CD4-positive, alpha-beta T cell treated with Interleukin-6 at 100 ng/mL for 8 hours (primary cell): ENCODE measurements around the gene STMP1.

Experiments
- DNase-seq: peaks from one replicate; pipeline ENCODE4 v3.0.0-alpha.2; 2020; ENCODE audit warnings: mixed read lengths, low spot score

The STMP1 gene

GRCh38 chr7:135697276-135698049 lies 35.1 kb downstream of the STMP1 start:
- no peak for DNase-seq

- DNase-seq, result no peak
Observed at GRCh38 chr7:135704074-135704473, 41.8 kb downstream of the STMP1 start.

DNA sequence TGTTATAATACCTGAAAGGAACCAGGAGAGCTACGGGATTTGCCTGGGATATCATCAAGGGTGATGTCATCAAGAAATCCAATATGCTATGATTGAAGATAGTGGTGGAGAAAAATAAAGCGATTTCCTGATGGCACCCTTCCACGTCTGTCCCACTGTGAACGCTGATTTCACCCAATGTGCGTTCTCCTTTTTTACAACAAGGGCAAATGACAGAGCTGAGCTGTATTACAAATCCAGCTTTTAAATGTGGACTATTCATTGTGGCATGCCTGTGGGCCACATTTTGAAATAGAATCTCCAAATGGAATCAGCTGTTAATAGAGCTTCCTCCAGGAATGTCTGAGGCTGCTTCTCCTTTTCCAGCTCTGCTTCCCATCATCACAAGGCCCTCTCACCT lies 42.4 kb downstream of the STMP1 start:
- no peak for DNase-seq

- DNase-seq, result no peak
Observed at GRCh38 chr7:135706038-135706742, 43.9 kb downstream of the STMP1 start.

- no peak for DNase-seq
Observed at GRCh38 chr7:135706858-135707569, 44.7 kb downstream of the STMP1 start.

DNA sequence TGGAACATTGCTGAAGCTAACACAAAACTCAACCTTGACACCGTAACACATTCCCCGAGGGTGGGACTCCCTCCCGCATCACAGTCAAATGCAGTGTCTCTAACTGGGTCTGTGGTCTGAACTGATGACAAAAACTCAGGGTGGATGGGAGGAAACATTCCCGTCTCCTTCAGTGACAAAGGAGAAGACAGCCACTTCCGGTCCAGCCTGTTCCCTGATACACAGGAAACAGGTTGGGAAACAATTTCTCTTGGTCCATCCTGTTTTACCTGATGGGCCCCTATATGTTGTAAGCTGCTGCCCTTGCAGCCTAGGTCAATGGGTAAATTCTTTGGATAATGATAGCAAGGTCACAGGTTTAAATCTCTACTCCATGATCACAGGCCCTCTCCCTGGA lies 45.3 kb downstream of the STMP1 start:
- no peak for DNase-seq

GRCh38 chr7:135708041-135708440 lies 45.7 kb downstream of the STMP1 start:
- no peak for DNase-seq

DNA sequence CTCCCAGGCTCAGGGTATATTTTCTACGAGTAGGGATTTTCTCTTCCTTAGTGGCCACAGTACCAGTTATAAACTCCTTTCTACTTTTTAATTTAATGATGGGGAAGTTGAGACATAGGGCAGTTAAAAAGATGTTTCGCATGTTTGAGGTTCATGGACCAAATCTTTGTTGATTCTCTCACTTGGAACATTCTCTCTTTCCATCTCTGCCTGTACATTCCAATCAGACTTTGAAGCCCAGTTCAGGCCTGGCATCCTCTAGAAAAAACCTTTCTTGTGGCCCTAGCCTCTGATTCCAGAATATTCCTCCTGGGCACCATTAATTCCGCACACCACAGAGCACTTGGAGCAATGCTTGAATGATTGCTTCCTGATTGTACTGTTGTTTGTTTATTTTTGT lies 47.2 kb downstream of the STMP1 start:
- DNase-seq, result no peak

DNA sequence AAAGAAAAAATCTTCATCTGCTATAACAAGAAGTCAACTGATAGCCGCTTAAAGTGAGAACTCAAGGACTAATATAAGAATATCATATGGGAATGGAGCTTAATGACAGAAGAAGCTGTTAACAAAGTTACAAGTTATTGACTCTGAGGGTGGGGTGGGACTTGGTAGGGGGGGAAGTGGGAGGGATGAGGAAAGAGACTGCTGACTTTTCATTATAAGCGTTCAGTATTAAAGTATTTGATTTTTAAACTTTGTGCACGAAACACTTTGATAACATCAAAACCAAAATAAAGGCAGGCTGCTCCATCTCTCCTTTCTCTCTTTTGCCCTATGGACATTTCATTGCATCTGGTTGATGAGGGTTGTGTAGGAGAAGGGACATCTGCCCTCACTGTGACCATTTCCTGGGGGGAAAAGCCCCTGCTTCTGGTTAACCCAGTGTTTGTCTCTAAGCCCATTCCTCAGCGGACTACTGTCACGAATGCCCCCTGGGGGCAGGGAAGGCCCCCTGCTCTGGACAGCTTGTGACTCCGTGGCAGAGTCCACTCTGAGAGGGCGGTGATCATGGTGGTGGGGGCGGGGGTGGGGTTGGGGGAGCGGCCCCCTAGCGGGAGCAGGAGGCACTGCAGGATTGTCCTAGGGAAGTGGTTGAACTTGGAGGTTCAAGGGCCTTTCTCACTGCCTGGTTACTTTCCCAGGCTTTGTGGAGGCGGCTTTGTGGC lies 48.3 kb downstream of the STMP1 start:
- DNase-seq, result no peak

DNA sequence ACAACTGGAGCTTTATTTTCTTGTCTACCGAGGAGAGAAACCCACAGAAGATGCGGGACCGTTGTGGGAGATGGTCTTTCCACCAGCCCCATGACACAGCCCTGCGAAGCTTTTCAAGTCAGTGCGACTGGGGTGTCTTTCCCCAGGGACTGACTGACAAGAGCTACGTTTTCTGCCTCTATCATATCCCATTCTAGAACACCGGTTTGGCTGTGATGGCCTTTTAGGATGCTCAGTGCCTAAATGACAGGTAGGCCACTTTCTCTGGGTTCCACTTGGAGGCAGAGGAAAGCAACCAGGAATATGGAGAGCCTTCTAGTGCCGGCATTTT lies 48.8 kb downstream of the STMP1 start:
- DNase-seq, result no peak

DNA sequence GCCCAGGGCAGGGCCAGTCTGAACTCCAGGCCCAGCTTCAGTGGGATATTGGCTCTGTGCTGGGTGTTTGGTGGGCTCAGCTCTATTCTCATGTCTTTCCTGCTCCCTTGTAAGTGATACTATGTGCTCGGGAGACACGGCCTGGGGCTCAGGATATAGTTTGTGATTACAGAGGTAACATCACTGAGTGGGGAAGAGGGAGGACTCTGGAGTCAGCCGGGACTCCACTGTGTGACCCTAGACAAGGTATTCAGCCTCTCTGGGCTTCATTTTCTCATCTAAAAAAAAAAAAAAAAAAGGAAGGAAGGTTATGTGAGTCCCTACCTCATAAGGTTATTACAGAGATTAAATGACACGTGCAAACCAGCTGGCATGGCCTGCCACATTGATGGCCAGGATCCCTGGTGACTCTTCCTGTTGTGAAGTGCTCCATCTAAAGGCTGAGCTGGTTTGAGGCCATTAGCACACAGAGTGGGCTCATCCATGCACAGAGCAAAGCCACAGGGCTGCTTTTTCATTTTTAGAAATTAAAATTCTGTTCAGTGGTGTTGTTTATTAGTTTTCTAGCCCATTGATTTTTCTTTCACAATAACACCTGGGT lies 50.0 kb downstream of the STMP1 start:
- no peak for DNase-seq

- DNase-seq, result no peak
Observed at GRCh38 chr7:135712796-135713195, 50.5 kb downstream of the STMP1 start.

DNA sequence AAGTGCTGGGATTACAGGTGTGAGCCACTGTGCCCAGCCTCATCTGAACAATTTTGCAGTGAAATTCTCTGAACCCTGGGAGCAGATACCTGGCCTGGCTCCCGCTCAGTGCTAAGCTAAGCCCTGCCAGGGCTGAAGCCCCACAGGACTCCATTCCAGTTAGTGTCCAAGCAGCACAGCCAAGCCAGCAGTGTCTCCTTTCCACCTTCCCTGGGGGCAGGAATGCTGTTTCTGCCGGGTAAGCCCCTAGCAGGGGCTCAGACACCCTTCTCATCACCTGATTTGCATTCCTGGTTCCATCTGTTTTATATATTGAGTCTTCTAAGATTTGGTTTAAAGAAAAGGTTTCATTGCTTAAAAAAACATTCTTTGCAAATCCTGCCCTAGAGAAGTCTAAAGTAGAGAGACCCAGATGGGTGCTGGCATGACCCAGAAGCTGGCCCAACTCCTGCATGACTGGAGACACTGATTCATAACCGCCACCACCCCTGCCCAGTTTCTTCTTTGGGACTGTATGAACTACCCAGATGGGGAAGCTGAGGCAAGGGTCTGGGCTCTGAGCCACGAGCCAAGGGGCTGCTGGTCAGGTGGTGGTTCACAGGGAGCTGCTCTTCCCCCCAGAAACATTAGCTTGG lies 51.6 kb downstream of the STMP1 start:
- DNase-seq, result no peak

DNA sequence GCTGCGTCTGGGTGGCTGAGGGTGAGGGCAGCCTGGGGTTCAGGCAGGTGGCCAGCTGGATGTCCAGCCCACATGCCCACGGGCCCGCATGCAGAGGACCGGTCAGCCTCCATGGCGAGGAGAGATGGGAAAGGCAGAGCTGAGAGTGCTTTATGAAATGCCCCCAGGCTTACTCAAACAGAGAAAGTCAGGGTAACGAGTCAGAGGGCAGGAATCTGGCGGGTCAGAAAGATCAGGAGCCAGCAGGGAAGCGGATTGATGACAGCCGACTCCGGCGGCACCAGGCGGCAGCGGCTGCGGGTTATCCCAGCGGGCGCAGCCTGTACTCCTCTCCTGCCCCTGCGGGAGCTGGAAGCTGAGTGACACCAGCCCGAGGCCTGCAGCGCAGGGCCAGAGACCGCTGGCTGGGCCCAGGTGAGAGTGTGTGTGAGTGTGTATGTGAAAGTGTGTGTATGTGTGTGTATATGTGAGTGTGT lies 52.3 kb downstream of the STMP1 start:
- DNase-seq, result no peak

GRCh38 chr7:135715055-135715522 lies 52.8 kb downstream of the STMP1 start:
- DNase-seq, result no peak

GRCh38 chr7:135715673-135716072 lies 53.4 kb downstream of the STMP1 start:
- no peak for DNase-seq

DNA sequence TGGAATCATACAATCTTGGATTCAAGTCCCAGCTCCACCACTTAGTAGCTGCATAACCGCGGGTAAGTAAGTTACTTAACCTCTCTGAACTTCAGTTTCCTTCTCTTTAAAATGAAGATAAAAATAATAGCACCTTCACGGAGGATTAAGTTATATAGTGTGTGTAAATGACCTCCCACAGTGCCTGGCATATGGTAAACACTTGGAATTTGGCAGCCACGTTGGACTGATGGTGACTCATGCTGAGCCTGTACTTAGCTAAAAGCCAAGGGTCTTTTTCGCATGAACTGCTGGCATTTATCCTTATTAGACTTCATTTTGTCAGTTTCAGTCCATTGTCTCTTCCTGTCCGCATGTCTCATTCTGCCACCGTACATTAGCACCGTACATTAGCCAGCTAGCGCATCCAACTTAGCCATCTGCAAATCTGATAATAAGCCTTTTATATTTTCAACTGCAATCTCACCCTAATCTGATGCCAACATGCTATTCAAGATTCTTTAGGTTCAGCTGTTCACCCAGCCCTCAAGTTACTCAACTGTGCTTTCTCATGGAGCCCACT lies 54.4 kb downstream of the STMP1 start:
- DNase-seq, result no peak

DNA sequence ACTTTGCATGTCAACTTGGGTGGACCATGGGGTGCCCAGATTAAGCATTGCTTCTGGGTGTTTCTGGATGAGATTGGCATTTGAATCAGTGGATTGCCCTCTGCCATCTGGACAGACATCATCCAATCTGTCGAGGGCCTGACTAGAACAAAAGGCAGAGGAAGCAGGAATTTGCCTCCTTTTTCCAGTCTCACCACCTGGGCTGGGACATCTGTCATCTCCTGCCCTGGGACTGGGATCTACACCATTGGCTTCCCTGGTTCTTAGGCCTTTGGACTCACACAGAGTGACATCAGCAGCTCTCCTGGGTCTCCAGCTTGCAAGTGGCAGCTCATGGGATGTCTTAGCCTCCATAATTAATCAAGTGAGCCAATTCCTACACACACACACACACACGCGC lies 55.4 kb downstream of the STMP1 start:
- DNase-seq, result no peak

GRCh38 chr7:135718219-135718618 lies 55.9 kb downstream of the STMP1 start:
- DNase-seq, result no peak

DNA sequence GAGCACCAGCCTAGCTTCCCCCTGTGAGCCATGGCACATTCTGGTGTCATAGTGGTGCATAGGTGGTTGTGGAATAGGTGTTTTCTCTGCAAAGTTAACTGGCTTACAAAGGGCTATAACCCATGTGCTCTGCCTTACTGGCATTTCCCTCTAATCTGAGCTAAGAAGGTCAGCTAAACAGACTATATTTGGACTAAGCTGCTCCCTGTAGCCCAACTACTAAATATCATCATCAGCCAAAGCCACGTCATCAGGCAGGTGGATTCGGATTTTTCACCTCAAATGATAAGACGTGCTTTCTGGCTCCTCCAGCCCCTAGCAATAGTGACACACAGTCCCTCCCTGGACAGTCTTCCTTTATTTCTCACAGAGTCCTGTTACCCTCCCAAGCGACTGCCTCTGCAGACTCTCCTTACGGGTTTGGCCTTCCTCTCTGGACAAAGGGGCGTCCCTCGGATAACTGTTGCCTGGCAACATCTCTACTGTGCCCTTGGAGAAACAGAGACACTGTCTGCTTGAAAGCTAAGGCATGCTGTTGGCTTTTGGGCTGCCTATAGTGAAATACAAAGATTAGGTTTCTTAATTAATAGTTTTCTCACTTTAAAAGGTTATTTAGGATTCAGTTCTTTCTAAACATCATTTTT lies 56.6 kb downstream of the STMP1 start:
- no peak for DNase-seq

- DNase-seq, result no peak
Observed at GRCh38 chr7:135719688-135720087, 57.4 kb downstream of the STMP1 start.
